GM10266 (cell line): ENCODE data around the gene CGN.

ENCODE experiments used
- DNase-seq: peaks from one replicate; pipeline ENCODE4 v3.0.0; 2012; ENCODE audit errors: extremely low spot score
- TF ChIP-seq, protein P1 (sequence below): IDR thresholded peaks from 2 replicates; pipeline ENCODE4 v1.5.1; 2012; ENCODE audit warnings: mild to moderate bottlenecking, low read depth; ENCODE audit not compliant: control insufficient read depth, insufficient read depth; ENCODE audit errors: missing control alignments

CGN gene

GRCh38 chr1:151585622-151586021, 74.4 kb downstream of the CGN start:
- DNase-seq, result no peak
- TF ChIP-seq, protein P1, sequence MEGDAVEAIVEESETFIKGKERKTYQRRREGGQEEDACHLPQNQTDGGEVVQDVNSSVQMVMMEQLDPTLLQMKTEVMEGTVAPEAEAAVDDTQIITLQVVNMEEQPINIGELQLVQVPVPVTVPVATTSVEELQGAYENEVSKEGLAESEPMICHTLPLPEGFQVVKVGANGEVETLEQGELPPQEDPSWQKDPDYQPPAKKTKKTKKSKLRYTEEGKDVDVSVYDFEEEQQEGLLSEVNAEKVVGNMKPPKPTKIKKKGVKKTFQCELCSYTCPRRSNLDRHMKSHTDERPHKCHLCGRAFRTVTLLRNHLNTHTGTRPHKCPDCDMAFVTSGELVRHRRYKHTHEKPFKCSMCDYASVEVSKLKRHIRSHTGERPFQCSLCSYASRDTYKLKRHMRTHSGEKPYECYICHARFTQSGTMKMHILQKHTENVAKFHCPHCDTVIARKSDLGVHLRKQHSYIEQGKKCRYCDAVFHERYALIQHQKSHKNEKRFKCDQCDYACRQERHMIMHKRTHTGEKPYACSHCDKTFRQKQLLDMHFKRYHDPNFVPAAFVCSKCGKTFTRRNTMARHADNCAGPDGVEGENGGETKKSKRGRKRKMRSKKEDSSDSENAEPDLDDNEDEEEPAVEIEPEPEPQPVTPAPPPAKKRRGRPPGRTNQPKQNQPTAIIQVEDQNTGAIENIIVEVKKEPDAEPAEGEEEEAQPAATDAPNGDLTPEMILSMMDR, result no peak
